Renal cortex interstitium (tissue), 11 donors: ENCODE measurements around the gene TREH. TPM values are rescaled to one million over a fixed set of nuclear protein-coding genes. Genes with fewer than 3 reads are reported as not detected.

Source experiments
- DNase-seq, 11 donors: peaks; one replicate each; pipeline ENCODE4 v3.0.0-alpha.2; 2013; ENCODE audit warnings: low read depth in 9 of 11, low spot score in 4 of 11; ENCODE audit errors: extremely low read depth in 1 of 11
- polyA plus RNA-seq, 3 donors: library from polyadenylated mRNA; unstranded; fragments of 120-200 nt; gene quantifications; one replicate each; pipeline ENCODE4 v1.2.1, GENCODE V29; 2013; ENCODE audit not compliant: insufficient read length in 3 of 3

TREH gene
- polyA plus RNA-seq, 3 donors = 0.43 to 2.9 (median 0.90) TPM

DNA sequence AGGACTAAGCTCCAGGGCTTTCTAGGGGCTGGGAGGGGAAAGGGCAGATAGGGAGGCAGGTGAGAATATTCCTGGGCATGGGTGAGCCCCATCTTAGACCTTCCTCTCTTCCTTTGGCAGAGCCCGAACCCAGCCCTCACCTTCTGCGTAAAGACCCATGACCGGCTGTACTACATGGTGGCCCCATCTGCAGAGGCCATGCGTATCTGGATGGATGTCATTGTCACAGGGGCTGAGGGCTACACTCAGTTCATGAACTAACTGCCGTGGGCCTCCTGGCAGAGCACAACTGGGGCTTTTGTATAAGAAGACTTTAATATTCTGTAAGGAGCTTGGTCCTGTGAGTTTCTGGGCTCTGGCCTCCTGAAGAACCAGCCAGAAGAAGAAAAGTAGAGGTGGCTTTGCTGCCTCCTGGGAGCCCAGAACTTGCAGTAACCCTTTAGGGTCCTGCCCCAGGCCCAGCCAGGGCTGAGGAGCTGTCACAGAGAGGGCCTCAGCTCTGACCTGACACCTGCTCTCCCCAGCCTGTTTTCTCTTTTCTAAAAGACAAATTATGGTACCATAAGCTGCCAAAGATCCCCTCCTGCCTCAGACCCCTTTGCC is 22.8 kb downstream of the TREH start:
- DNase-seq = no peak

- DNase-seq = no peak
These were observed 23.8 kb downstream of the TREH start for GRCh38 chr11:118655486-118656190.

DNA sequence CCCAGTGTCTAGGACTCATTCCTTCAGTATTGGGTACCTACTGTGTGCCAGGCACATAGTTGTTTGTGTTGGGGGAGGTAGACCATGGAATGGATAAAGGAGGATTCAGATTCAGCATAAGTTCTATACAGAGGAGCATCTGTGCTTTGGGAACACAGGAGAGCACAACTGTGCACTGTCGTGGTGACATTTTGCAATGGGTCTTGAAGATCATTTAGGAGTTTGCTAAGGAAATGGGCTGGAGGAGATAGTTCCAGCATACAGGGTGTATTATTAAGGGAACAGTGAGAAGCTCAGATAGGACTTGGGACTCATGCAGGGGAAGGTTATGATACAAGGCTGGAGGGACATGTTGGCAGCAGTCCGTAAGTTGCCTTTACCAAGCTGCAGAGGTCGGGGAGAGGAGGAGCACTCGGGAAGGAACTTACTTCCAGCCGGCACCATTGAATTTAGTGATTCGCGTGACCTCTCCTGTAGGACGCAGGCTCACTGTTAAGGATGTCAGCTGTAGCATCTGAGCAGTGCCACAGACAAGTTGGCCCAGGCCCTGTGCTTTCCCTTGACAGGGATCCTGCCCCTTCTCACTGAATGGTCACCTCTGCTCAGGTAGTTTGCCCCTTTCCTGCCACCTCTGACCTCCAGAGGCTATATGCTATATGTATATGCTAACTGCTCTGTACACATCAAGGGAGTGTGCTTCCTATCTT is 25.6 kb downstream of the TREH start:
- DNase-seq = no peak

DNA sequence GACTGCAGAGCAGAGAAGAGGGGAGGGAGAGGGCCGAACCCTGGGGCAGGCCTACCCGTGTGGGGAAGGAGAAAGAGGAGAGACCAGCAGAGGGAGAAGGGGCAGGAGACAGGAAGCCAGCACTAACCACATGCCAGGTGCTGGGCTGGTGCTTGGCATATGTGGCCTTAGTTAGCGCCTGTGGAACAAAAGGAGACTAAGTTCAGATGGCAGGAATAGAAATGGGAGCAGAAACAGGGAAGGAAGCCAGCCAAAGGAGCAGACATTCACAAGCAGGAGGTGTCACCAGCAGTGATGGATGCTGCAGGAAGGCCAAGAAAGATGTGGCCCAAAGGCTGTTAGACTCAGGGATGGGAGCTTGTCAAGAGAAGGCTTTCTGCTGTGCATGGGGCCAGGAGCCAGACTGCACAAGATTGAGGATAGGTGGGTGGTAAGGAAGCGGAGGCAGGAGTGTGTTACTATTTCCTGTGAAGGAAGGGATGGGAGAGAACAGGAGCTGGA is 26.7 kb downstream of the TREH start:
- no peak for DNase-seq

DNA sequence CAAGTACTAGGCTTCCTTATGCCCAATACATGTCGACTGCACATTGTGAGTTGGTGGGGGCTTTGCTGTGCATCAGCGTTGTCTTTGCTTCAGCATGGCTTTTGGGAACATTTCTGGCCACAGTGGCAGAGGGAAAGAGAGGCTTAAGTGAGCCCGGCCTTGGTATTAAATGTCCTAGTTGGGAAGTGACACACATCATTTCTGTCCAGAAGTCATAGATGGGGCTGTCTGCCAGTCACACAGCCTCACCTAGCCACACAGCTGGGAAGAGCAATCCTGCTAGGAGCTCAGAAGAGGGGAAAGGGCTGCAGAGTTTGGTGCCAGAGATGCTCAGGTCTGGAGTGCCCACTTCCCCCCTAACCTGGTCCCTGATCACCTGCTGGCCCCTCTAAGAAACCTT is 27.6 kb downstream of the TREH start:
- DNase-seq = no peak

- no peak for DNase-seq
These were observed 29.1 kb downstream of the TREH start for GRCh38 chr11:118650366-118650765.

DNA sequence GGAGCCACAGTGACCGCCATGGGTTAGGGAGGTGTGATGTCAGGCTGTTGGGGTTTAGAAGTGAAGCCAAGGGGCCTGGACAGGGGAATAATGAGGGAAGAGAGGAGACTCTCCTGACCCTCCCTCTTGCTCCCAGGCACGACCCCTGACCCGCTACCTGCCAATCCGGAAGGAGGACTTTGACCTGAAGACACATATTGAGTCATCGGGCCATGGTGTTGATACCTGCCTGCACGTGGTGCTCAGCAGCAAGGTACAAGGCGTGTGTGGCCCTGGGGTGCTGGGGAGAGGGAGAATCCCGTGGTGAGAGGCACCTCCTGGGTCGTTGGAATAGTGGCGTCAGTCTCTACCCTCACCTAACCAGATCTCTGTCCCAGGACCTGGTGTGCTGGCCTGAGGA is 29.5 kb downstream of the TREH start:
- no peak for DNase-seq

GRCh38 chr11:118648291-118648690 is 31.2 kb downstream of the TREH start:
- DNase-seq = no peak

- no peak for DNase-seq
These were observed 33.1 kb downstream of the TREH start for GRCh38 chr11:118646393-118646792.

GRCh38 chr11:118645066-118645715 is 34.3 kb downstream of the TREH start:
- DNase-seq = no peak

- no peak for DNase-seq
These were observed 35.0 kb downstream of the TREH start for GRCh38 chr11:118644496-118644895.

- DNase-seq = no peak
These were observed 35.5 kb downstream of the TREH start for GRCh38 chr11:118643995-118644345.

DNA sequence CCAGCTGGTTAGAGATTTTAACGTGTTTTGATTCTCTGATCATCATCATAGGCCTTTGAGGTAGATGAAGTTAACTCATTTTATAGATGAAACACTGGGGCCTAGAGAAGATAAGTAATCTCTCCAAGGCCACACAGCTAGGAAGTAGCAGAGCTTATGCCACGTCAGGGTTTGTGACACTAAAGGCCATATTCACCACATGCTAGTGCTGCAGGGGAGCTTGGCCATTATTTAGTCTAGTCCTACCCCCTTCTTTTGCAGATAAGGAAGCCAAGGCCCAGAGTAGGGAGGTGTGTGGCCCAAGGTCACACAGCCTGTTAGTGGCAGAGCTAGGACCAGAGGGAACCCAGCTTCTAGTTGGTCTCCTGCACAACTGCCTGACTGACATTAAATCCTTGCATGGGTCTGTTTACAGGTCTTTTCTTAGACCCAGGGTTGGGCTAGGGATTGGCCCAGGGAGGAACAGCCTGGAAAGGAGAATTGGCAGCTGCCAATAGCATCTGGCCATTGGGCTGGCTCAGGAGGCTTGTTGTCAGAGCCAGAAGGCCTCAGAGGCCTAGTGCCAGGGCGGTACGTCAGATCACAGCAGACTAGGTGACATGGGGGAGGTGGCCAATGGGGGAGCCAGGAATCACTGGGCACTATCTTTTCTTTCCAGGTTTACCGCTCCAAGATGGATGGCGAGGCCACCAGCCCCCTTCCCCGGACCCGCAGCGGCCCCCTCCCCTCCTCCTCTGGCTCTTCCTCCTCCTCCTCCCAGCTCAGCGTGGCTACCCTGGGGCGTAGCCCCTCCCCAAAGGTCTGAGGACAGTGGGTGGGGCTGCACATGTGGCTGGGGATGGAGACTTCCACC is 36.1 kb downstream of the TREH start:
- no peak for DNase-seq

DNA sequence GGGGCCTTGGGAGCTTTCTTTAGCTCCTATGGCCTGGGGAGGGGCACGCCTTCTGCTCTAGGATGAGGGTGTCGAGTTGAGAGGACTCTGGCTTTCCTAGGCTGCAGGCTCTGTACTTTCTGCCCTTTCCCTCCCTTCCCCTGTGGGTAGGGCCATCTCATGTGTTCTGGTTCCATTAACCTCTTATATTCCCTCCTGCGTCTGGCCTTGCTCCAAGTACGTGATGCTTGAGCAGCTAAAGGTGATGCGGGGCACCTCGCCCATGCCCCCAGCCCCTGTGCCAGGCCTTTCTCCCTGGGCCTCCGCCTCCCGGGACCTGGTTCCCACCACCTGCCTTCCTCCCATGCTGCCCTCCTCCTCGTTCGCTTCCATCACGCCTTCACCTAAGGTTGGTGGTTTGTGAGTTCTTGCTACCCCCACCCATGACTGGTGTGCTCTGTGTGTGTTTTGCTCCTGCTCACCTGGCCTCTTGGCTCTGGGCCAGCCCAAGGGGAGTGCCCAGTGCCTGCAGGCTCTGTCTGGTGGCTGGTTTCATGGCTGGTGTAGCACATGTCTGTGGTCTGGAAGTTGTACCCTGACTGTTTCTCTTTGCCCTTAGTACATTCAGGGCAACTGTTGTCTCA is 37.9 kb downstream of the TREH start:
- DNase-seq = no peak

DNA sequence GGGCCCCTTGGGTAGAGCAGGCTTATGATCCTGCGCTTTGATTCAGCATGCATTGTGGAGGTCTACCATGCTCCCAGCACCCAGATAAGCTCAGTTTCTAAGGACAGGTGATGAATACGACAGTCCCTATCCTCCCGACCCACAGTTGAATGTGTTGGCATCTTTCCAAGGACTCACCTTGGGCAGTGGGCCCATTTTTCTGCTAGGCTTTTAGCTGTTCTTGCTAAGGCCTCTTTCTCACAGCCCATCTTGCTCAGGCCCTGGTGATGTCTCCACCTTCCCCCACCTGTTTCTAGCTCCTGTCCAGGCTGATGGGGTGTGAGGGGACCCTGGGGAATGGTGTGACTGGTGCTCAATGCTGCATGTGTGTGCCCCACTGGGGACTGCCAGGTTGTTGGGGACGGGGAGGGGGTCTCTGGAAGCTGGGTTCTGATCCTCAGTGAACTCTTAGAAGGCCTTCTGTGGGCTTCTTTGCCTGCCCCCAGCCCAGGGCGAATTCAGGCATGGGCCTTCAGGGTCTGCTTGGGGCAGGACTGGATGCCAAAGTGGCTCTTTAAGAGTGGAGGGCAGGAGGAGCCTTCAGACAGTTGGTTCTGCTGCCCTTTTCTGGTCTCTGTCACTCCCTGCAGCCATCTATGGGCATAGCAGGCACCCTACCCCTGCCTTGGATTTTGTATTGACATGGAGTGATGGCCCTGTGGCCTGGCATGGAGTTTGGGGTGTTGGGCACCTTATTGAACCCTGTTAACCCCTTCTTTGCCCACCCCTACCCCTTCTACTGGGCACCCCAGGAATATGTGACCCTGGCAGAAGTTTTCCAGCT is 38.9 kb downstream of the TREH start:
- no peak for DNase-seq

DNA sequence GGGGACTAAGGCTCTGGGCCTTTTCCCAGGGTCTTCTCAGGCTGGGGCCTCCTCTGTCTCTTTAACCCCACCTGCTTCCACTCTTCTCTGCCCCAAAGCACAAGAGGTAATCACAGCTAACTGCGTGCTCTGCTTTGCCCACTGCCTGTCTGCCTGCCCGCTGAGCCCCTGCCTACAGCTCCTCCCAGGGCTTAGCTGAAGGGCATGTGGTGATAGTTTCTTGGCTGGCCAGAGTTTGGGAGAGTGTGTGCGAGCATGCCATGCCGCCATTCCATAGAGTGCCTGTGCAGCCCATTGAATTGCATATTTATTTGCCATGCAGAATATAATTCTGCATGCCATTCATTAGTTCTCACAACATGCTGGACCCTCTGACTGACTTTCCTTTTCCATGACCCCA is 39.6 kb downstream of the TREH start:
- DNase-seq = no peak

DNA sequence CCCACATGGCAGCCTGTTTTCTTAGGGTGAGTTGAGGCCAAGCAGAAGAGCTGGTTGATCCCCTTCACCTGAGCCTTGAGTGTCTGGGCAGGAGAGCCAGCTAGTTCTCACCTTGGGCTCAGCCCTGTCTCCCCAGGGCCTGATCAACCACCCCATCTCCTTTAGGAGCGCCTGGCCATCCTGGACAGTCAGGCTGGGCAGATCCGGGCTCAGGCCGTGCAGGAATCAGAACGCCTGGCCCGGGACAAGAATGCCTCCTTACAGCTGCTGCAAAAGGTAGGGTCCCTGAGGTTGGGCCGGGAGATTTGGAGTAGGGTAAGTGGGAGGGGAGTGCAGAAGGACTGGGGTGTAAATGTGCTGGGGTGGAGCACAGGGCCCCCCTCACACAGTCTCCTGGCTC is 40.7 kb downstream of the TREH start:
- no peak for DNase-seq
